ENCODE measurements around the gene RHBDL1.

GRCh38 chr16:675884-676564 is 553 bp downstream of the RHBDL1 start:
- no peak for TF ChIP-seq YY1 (IDR thresholded peaks at IDR 0.05)
- no peak for TF ChIP-seq CTCF (IDR thresholded peaks at IDR 0.05; ENCODE audit: low read depth, low read length, missing input control)
- no peak for TF ChIP-seq RAD21 (IDR thresholded peaks at IDR 0.05)
- TF ChIP-seq, protein P1, sequence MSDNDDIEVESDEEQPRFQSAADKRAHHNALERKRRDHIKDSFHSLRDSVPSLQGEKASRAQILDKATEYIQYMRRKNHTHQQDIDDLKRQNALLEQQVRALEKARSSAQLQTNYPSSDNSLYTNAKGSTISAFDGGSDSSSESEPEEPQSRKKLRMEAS (IDR thresholded peaks at IDR 0.05): no peak
- no peak for TF ChIP-seq TAF1 (conservative IDR thresholded peaks at IDR 0.05)
- no peak for TF ChIP-seq JUND (IDR thresholded peaks at IDR 0.05)
- TF ChIP-seq, protein P2, sequence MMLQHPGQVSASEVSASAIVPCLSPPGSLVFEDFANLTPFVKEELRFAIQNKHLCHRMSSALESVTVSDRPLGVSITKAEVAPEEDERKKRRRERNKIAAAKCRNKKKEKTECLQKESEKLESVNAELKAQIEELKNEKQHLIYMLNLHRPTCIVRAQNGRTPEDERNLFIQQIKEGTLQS (IDR thresholded peaks at IDR 0.05): no peak
- no peak for TF ChIP-seq SP1 (IDR thresholded peaks at IDR 0.05)
- no peak for TF ChIP-seq REST (IDR thresholded peaks at IDR 0.05)
- TF ChIP-seq ZBTB33 (IDR thresholded peaks at IDR 0.05): no peak

Measured in liver (tissue), 3 donors.